ENCODE data around the gene GNG7.

GRCh38 chr19:2645826-2646225, 56.7 kb downstream of the GNG7 start:
- TF ChIP-seq POLR2AphosphoS5 (IDR thresholded peaks at IDR 0.05): no peak
- TF ChIP-seq CTCF (IDR thresholded peaks at IDR 0.05): no peak
